HG03108 (cell line): ENCODE measurements around the gene CCDC201.

Experiments used
- ATAC-seq: cut with Tn5 transposase; IDR thresholded peaks from one replicate; pipeline ENCODE4 v1.9.1; 2021; ENCODE audit warnings: moderate library complexity; ENCODE audit not compliant: unreplicated experiment

Gene CCDC201

GRCh38 chr7:45893996-45894664 lies 21.2 kb upstream of the CCDC201 start:
- ATAC-seq, result no peak

GRCh38 chr7:45893374-45893995 lies 20.6 kb upstream of the CCDC201 start:
- no peak for ATAC-seq

- ATAC-seq, result no peak
These were observed 19.6 kb upstream of the CCDC201 start for GRCh38 chr7:45892407-45893035.

DNA sequence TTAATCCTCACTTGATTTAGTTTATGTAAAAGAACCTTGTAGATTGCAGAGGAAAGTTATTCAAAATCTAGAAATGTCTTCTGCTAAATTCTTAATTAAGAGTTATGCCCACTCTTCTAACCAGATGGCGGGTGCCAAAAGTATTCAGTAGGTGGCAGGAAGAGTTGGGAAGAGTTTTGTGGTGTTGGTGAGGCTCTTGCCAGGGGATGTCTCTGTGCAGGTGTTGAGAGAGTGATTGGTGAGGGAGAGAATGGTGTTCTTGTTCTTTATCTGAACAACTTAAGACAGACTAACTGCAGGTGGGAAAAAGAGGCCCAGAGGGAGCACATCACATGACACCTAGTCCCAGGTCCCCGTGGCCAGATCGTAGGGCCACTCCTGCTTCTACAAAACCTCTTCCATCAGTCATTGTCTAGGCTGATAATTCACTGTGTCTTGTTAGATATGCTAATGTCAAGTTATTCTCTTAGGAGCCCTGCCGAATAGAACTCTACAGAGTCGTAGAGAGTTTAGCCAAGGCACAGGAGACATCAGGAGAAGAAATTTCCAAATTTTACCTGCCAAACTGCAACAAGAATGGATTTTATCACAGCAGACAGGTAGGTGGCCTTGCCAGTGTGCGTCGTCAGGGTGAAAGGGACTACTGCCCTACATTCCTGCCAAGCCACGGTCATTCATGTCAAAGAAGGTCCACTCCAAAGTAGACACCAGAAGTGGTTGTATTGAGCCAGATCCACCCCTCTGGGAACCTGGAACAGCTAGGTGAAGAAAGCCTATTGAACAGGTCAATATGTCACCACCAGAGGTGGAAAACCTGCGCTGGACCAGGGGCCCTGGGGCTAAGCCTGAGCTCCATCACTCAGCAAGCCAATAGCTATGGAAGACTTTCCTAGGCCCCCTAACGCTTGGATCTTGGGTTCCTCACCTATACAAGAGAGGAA lies 18.9 kb upstream of the CCDC201 start:
- ATAC-seq, result no peak

DNA sequence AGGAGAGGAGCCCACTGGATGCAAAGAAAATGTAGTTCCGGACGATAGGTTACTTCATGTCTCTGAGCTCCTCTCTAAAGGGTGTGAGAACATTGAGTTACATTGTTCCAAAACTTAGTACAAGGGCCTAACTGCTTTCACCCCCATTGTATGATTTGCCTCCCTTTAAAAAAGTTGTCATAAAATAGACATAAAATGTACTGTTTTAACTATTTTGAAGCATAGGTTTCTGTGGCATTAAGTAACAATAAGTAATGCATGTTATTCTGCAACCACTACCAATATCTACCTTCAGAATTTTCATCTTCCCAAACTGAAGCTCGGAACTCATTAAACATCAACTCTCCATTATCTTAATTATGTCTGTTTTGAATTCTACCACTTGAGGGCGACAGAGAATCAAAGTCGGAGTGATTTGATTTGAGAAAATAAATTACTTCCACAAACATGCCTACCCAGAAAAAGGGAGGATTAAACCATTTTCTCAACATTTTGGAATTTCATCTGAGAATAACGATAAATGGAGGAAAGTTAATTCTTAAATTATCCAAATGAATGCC lies 18.1 kb upstream of the CCDC201 start:
- ATAC-seq, result no peak

DNA sequence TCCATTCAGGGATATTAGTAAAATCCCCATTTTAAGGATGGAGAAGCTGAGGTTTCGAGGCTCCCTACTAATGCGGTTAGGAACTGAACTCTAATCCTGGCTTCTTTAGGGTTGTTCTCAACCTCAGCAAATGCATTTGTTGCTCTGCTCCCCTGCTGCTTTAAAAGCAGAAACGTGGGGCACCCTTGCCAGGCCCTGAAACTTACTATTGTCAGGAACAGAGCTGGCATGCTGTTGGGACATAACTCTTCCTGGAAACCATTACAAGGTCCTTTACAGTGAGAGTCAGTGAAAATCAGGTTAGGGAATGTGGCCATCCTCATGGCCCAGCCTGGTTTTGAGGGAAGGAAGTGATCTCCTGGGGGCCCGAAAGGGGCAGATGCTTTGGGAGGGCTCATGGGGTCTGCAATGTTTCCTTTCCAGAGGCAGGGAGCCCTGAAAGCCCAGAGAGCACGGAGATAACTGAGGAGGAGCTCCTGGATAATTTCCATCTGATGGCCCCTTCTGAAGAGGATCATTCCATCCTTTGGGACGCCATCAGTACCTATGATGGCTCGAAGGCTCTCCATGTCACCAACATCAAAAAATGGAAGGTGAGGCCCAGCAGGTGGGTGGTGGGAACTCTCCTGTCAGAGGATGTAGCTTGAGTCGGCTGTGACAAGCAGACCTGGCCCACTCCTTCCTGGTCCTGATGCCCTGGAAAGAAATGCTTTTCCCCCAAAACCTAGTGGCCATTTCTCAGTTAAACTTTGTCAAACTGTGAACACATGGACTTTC lies 17.4 kb upstream of the CCDC201 start:
- ATAC-seq, result no peak

DNA sequence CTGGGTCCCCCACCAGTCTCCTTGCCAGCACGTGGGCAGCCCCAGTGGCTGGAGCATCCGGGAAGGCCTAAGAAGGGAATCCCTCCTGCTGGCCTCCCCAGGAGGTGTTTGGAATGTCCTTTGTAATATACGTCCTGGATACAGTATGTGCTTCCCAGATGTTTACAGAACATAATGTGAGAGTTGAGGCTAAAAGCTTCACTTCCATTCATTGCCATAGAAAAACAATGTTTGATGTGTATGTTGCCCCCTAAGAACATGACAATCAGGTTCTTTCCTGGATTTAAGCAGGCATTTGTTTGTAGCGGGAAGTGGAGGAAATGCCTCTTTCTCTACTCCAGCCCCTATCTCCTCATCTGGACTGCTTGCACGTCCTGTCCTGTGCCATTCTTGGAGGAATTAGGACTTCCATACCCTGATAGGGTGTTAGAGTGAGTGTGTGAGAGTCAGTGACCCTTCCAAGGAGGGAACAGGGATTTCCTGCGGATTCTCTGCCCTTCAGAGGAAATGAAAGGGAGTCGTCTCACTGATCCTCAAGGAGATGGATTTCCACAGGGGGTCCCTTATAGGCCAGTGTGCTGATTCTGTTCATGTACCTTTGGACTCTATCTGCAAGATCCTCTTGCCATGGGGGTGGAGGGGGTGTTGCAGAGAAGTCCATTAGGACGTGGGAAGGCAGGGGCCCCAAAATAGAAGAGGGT lies 16.6 kb upstream of the CCDC201 start:
- ATAC-seq, result no peak

DNA sequence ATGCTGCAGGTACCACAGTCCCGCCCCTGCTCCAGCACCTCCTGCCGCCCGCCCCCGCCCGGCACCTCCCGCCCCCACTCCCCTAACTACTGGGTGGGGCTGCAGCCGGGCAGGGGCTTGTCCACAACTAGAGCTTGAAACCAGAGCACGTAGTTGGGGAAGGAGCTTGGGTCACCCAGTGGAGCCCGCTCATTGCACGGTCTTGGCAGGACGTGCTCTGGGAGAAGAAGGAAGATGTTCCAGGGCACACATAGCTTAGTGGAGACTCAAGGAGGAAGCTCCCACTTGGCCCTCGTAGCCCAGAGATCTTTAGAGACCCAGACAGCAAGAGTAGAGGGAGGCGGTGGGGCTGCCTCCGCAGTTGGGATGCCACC lies 16.1 kb upstream of the CCDC201 start:
- ATAC-seq, result no peak

- ATAC-seq, result no peak
These were observed 15.5 kb upstream of the CCDC201 start, which contains the start of gene IGFBP1 for GRCh38 chr7:45888185-45888992. Gene IGFBP1, plus strand, starts transcription at chr7:45888488. Its CDS starts 165 bp downstream, at chr7:45888653.

- ATAC-seq, result no peak
These were observed 14.2 kb upstream of the CCDC201 start for GRCh38 chr7:45886931-45887667.

DNA sequence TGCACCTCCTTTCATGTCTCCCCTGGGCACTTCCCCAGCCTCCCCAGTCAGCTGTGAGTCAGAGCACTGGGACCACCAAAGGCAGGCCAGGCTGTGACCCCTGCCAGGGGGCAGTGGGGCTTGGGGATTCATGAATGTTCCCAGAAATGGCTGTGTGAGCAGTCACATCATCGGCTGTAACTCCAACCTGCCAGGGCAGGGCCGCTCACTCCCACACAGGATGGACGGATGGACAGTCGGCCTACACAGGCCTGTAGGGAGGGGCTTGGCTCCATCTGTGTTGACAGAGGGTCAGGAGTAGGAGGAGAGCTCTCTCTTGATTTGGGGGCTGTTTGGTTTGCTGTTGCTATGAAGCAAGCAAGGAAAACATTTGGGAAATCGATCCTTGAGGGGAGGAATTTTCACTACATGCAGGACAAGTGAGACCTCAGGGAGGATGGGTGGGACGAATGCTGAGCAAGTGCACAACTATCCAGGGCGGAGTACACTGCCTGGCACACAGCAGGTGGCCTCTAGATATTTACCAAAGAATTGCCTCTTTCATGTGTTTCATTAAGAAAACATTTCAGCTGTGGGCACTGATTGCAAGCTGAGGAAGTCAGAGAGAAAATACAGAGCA lies 12.5 kb upstream of the CCDC201 start:
- ATAC-seq, result no peak

GRCh38 chr7:45884136-45884535 lies 11.3 kb upstream of the CCDC201 start:
- ATAC-seq, result no peak

- ATAC-seq, result no peak
These were observed 9.6 kb upstream of the CCDC201 start for GRCh38 chr7:45882465-45882810.

DNA sequence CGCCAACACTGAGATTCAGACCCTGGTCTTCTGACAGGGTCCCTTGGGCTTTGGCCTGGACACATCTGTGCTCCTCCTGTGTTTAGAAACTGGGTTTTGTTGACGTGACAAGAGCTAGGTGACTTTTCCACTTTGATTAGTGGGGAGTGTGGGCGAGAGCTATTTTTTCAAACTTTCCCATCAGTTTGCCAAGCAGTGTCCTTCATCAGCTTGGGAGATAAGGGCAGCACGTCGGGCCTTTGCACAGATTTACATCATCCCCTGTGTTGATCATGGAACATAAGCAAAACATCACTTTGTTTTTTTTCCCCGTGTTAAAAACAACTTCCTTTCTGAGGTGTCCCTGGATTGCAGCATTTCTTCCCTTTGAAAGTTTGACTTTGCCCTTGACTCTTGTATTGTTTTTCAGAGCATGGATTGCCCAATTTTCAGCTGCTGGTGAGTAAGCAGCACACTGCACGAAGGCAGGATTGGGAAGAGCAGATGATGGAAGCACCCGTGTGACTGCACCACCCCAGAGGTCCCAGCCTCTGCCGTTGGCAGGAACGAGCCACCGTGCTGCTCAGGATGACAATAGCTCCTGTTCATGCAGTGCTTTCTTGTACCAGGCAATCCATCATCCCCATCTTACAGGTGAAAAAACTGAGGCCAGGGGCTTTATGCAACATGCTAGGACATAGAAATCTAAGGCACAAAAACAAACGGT lies 9.0 kb upstream of the CCDC201 start:
- ATAC-seq, result no peak

GRCh38 chr7:45881280-45881758 lies 8.4 kb upstream of the CCDC201 start:
- ATAC-seq, result no peak

DNA sequence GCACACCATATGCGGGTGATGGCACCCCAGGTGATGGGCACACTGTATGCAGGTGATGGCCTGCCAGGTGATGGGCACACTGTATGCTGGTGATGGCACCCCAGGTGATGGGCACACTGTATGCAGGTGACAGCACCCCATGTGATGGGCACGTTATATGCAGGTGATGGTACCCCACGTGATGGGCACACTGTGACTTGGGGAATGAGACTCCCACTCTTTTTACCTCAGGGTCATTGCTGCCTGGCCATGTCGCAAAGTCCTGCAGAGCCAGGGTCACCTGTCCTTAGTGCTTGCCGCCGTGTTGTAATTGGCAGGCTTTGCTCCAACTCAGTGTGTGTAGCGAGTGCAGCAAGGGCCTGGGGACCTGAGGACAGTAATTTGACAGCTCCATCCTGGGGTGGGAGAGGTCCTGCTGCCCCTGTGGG lies 7.6 kb upstream of the CCDC201 start:
- no peak for ATAC-seq
